ENCODE measurements around the gene LRIG3. TPM values are rescaled to one million over a fixed set of nuclear protein-coding genes. Genes with fewer than 3 reads are reported as not detected.
A peak's percentile ranks its signal among the peaks of the same experiment; 100 is the strongest.

Gene LRIG3, protein sequence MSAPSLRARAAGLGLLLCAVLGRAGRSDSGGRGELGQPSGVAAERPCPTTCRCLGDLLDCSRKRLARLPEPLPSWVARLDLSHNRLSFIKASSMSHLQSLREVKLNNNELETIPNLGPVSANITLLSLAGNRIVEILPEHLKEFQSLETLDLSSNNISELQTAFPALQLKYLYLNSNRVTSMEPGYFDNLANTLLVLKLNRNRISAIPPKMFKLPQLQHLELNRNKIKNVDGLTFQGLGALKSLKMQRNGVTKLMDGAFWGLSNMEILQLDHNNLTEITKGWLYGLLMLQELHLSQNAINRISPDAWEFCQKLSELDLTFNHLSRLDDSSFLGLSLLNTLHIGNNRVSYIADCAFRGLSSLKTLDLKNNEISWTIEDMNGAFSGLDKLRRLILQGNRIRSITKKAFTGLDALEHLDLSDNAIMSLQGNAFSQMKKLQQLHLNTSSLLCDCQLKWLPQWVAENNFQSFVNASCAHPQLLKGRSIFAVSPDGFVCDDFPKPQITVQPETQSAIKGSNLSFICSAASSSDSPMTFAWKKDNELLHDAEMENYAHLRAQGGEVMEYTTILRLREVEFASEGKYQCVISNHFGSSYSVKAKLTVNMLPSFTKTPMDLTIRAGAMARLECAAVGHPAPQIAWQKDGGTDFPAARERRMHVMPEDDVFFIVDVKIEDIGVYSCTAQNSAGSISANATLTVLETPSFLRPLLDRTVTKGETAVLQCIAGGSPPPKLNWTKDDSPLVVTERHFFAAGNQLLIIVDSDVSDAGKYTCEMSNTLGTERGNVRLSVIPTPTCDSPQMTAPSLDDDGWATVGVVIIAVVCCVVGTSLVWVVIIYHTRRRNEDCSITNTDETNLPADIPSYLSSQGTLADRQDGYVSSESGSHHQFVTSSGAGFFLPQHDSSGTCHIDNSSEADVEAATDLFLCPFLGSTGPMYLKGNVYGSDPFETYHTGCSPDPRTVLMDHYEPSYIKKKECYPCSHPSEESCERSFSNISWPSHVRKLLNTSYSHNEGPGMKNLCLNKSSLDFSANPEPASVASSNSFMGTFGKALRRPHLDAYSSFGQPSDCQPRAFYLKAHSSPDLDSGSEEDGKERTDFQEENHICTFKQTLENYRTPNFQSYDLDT
- 129 and 150 TPM in 2 replicates for total RNA-seq (2014; rRNA removed; shearing (Covaris generic))

DNA sequence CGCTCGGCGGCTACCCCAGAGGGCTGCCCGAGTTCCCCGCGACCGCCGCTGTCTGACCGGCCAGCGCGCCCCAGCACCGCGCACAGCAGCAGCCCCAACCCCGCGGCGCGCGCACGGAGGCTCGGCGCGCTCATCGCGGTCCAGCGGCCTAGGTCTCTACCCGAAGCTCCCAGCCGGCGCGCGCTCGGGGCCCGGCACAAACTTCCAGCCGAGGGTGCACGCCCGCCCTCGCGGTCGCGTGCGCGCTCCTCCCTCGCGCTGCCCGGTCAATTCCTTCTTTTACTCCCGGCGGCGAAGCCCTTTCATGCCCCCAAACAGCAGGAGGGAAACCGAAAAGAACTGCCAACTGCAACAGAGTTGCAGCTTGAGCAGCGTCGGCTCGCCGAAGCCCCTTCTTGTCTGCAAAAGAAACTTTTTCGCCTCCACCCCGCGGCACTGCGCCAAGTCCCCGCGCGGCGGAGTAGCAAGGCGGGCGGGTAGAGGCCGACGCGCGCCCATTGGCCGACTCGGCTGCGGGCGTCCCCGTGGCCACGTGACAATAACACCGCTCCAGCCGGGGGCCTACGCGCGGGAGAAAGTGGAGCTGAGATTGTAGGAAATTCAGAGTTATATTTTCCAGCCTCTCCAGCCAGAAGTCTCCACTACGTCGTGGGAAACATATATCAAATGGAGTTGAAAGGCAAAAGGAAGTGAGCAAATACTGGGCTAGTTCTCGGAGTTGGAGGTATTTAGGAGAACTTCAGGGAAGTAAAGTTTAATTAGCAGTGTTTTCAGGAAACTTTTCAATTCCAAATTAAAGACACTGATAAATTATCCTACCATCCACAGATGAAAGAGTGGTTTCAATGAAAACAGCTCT, at the start of gene LRIG3:
Gene LRIG3 (minus strand): TSS at position 403 of the 859 bp plus-strand sequence. CDS start 269 bp downstream, at position 134.
- peak within 1 kb of the TSS; percentile 81 for H3K27ac ChIP-seq
- H3K9me3 ChIP-seq (replicated peaks): no peaks in the 10 kb centered on the region
- peaks cover 11% of the 10 kb centered on the region for H3K4me1 ChIP-seq
- peak; percentile 92 to 94 for DNase-seq
- H3K27me3 ChIP-seq: no peaks in the 10 kb centered on the region
- peak within 1 kb of the TSS; percentile 72 for H3K4me3 ChIP-seq
- peaks cover 2% of the 10 kb centered on the region; the same call in 1 of the 2 replicates for H3K36me3 ChIP-seq

DNA sequence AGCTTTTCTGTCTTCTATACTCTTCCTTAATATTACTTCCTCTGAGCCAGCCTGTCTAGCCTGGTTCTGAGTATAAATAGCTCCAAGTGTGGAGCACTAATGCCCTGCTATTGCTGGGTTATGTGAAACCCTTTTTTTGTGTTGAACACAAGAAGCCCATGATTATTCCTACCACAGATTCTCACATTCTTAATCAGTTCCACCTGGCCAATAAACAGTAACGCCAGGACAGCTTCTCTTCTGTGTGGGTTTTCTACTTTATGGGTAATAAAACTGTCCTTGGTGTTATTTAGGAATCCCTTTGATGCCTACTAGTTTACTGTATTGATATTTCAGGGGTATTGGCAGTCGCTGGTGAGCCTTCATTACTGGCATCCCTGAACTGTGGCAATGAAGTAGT, 48.9 kb upstream of the LRIG3 start:
- H3K4me1 ChIP-seq: peaks cover 4% of the 10 kb centered on the region; the same call in 1 of the 2 replicates
- DNase-seq: no peak
- H3K27me3 ChIP-seq: no peaks in the 10 kb centered on the region
- H3K4me3 ChIP-seq: no peak overlapping the region
- H3K9me3 ChIP-seq (replicated peaks): peaks cover 9% of the 10 kb centered on the region; the same call in 1 of the 2 replicates
- H3K27ac ChIP-seq: no peak overlapping the region; the same call in 1 of the 2 replicates
- no peaks in the 10 kb centered on the region for H3K36me3 ChIP-seq

DNA sequence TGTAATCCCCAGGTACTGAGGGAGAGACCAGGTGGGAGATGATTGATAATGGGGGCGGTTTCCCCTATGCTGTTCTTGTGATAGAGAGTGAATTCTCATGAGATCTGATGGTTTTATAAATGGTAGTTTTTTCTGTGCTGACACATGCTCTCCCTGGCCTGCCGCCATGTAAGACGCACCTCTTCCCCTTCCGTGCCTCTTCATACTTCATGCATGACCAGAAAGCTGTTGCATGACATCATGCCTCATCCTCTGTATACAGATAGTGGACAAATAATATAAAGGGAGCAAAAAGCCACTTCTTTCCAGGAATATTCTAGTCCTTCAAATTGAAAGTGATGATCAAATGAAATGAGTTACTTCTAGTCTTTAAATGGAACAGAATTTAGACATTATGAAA, 47.3 kb upstream of the LRIG3 start:
- Histone ChIP-seq H3K4me3 (no peak overlapping the region), H3K27ac (no peak overlapping the region), H3K27me3 (no peaks in the 10 kb centered on the region), H3K36me3 (no peaks in the 10 kb centered on the region), H3K4me1 (peaks cover 4% of the 10 kb centered on the region; the same call in 1 of the 2 replicates), H3K9me3 (replicated peaks) (peaks cover 2% of the 10 kb centered on the region; the same call in 1 of the 2 replicates)
- DNase-seq: no peak

DNA sequence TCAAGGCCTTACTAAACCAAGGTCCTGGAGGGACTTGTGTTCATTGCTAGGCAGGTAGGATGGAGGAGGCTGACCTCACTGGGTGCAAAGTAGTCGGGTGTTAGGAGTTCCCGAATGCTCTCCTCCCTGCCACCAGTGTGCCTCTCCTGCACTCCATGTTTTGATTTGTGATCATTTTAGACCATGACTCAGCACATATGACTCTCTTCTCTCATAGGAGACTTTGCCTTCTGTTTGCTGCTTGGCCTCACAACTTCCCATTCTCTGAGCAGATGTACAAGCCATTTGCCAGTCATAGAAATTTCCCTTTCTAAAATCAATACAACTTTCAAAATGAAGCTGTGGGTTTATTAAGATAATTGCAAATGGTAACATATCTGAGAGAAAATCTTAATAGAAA, 46.6 kb upstream of the LRIG3 start:
- H3K27me3 ChIP-seq: no peaks in the 10 kb centered on the region
- peaks cover 10% of the 10 kb centered on the region for H3K4me1 ChIP-seq
- H3K27ac ChIP-seq: no peak overlapping the region
- H3K9me3 ChIP-seq (replicated peaks): peaks cover 2% of the 10 kb centered on the region; the same call in 1 of the 2 replicates
- DNase-seq: no peak
- no peaks in the 10 kb centered on the region for H3K36me3 ChIP-seq
- H3K4me3 ChIP-seq: no peak overlapping the region

DNA sequence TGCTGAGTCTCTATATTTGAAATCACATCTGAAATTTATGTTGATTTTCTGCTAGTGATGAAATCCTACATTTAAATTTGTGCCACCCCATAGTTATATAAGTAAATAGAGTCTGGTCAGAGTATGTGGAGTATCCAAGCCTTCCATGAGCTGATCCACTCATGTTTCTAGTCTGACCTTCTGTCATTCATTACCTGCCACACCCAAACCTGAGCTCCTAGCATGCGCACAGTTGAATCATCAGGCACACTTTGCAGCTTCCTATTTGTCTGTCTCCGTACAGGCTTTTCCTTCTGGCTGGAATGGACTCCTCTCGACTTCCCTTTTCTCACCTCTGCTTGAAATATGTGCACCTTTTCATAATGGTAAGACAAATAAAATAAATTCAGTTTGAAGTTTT, 45.3 kb upstream of the LRIG3 start:
- Histone ChIP-seq H3K27me3 (no peaks in the 10 kb centered on the region), H3K4me1 (peaks cover 20% of the 10 kb centered on the region), H3K36me3 (no peaks in the 10 kb centered on the region), H3K27ac (no peak overlapping the region), H3K4me3 (no peak overlapping the region), H3K9me3 (replicated peaks) (peaks cover 4% of the 10 kb centered on the region; the same call in 1 of the 2 replicates)
- no peak for DNase-seq

DNA sequence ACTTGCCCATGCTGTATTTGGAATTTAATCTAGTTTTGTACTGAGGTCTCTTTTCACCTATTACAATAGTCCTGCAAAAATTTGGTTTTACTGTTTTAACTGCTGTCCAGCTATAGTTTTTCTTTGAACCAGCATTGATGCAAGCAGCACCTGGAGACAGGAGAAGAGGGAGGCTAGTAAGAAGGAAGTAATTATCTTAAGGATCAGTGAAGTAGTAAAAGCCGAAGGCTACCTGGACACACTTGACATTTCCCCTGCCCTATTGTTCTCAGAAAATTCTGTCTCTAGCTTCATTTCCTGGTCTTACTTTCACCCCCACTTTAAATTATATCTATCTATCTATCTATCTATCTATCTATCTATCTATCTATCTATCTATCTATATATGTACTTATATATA, 43.5 kb upstream of the LRIG3 start:
- Histone ChIP-seq H3K27me3 (no peaks in the 10 kb centered on the region), H3K9me3 (replicated peaks) (0 out of 2 replicates have a peak, but pooled peaks cover 4% of the 10 kb centered on the region), H3K4me1 (peaks cover 33% of the 10 kb centered on the region), H3K27ac (no peak overlapping the region), H3K36me3 (no peaks in the 10 kb centered on the region), H3K4me3 (no peak overlapping the region)
- no peak for DNase-seq

DNA sequence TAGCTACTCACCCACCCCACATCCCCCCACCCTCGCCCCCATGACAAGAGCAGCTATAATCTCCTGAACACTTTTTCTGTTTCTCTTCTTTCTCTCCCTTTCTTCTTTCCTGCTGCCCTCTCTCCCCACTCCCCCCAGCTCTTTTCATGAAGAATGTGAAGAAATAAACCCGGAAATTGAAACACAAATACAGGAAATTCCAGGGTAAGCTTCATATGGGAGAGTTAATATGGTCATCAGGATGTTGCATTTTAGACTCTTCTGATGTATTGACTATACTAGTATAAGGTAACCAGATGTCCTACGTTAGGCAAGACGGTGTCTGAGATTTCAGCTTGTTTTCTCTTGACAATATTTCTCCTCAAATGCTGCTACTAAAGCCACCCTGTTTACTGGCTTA, 41.6 kb upstream of the LRIG3 start:
- peaks cover 47% of the 10 kb centered on the region for H3K4me1 ChIP-seq
- DNase-seq: peak in 1 of 2 experiments; percentile 24
- no peaks in the 10 kb centered on the region for H3K27me3 ChIP-seq
- H3K27ac ChIP-seq: no peak overlapping the region
- no peaks in the 10 kb centered on the region for H3K36me3 ChIP-seq
- H3K4me3 ChIP-seq: no peak overlapping the region
- 0 out of 2 replicates have a peak, but pooled peaks cover 4% of the 10 kb centered on the region for H3K9me3 ChIP-seq (replicated peaks)

DNA sequence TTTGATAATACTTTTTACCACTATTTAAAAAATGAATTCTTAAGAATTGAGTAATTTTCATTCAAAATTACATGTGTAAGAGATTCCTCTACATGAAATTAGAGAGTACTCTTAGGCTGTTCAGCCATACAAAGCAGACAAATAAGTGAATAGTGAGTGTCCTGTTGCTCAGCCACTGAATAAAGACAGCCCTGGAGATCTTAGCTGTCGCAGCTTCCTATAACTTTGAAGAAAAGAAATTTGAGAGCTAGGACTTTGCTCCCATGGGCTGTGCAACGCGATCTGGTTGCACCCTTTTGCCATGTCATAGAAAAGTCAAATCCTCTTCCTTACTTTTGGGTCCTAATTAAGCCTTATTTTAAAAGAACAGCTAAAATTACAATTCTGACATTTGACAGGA, 40.9 kb upstream of the LRIG3 start:
- no peaks in the 10 kb centered on the region for H3K36me3 ChIP-seq
- H3K9me3 ChIP-seq (replicated peaks): 0 out of 2 replicates have a peak, but pooled peaks cover 4% of the 10 kb centered on the region
- no peaks in the 10 kb centered on the region for H3K27me3 ChIP-seq
- H3K27ac ChIP-seq: no peak overlapping the region; the same call in 1 of the 2 replicates
- H3K4me1 ChIP-seq: peaks cover 53% of the 10 kb centered on the region
- peak in 1 of 2 experiments; percentile 53 for DNase-seq
- no peak overlapping the region for H3K4me3 ChIP-seq

DNA sequence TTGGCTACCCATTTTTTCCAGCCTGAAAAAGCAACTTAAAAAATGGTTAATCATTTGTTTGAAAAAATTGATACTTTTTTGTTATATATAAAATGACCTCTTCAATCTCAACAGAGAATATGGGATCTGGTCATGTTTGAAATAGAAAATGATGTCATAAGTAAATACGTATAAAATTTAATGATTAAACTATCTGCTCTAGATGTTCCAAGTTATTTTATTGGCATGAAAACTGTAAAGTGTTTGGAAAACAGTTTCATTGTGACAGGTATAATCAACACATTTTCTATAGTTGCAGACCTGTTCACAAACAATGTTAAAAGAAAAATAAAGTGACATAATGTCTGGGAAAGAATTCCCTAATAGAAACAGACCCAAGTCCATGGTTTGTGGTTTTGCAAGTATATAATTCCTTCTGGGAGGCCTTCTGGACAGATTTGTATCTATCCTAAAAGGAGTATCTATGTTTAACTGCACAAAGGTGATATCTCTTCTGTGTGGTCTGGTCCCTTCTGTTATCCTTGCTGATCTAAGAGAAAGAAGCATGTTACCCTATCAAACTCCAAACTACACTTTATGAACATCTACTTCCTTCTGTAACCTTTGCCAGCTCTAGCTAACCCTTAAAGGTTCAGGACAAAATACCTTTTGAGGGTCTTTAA, 39.5 kb upstream of the LRIG3 start:
- H3K4me3 ChIP-seq: no peak overlapping the region
- DNase-seq: peak in 1 of 2 experiments; percentile 62
- H3K27me3 ChIP-seq: no peaks in the 10 kb centered on the region
- peaks cover 53% of the 10 kb centered on the region for H3K4me1 ChIP-seq
- H3K9me3 ChIP-seq (replicated peaks): 0 out of 2 replicates have a peak, but pooled peaks cover 4% of the 10 kb centered on the region
- peak overlapping the region; percentile 64 for H3K27ac ChIP-seq
- no peaks in the 10 kb centered on the region for H3K36me3 ChIP-seq

DNA sequence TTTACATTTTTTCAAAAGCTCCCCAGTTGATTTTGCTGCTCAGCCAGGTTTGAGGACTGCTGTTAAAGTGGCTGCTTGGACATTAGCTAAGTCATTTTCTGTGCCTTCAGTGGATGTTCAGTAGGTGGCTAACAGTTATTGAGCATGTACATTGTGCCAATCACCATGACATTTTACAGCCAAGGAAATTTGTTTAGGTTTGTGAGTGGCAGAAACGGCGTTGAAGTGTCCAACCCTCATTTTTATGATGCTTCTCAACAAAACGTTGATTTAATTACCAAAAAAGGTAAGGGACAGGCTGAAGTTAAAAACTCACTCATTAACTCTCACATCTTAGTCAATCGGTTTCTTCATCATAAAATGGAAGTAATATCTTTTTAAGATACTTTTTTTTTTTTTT, 37.0 kb upstream of the LRIG3 start:
- no peaks in the 10 kb centered on the region for H3K36me3 ChIP-seq
- 0 out of 2 replicates have a peak, but pooled peaks cover 4% of the 10 kb centered on the region for H3K9me3 ChIP-seq (replicated peaks)
- peaks cover 51% of the 10 kb centered on the region for H3K4me1 ChIP-seq
- DNase-seq: no peak
- H3K27ac ChIP-seq: peak overlapping the region; percentile 29; the same call in 1 of the 2 replicates
- H3K27me3 ChIP-seq: no peaks in the 10 kb centered on the region
- no peak overlapping the region for H3K4me3 ChIP-seq

DNA sequence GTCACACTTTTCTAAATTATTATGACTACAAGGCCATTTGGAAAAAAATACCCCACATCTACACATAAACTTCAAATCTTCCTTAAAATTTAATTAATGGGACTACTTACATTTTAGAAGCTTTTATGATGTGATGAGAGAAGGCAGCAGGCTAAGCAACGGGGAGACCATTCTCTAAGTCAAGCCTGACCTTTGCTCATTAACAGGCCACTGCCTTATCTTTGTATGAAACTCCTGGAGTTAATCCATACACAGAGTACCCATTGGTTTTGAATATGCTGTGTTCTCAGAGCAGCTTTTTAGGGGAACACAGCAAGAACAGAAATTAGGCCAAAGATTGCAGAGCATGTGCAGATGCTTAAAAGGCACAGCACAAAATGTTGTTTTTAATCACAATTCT, 35.5 kb upstream of the LRIG3 start:
- no peak for DNase-seq
- no peaks in the 10 kb centered on the region for H3K36me3 ChIP-seq
- H3K4me3 ChIP-seq: no peak overlapping the region
- no peaks in the 10 kb centered on the region for H3K27me3 ChIP-seq
- no peak overlapping the region for H3K27ac ChIP-seq
- H3K4me1 ChIP-seq: peaks cover 40% of the 10 kb centered on the region
- 0 out of 2 replicates have a peak, but pooled peaks cover 4% of the 10 kb centered on the region for H3K9me3 ChIP-seq (replicated peaks)

DNA sequence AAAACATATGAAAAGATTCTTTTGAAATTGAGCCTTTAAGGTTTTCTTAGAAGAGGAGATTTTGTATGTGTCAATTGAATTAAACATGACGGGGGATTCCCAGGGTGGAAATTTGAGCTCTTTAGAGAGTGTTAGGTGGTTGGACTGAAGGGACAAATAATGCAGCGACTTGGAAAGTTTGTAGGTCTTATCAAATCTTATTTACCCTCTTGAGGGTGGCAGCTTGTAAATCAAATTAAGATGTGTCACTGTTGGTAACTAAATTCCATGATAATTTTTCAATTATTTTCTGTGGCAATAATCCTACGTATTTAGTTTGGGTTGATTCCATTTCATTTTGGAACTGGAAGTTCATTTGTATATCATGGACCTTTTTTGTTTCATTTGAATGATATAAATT, 33.7 kb upstream of the LRIG3 start:
- Histone ChIP-seq H3K4me1 (peaks cover 22% of the 10 kb centered on the region), H3K4me3 (no peak overlapping the region), H3K27me3 (no peaks in the 10 kb centered on the region), H3K27ac (no peak overlapping the region), H3K36me3 (no peaks in the 10 kb centered on the region), H3K9me3 (replicated peaks) (no peaks in the 10 kb centered on the region)
- no peak for DNase-seq

DNA sequence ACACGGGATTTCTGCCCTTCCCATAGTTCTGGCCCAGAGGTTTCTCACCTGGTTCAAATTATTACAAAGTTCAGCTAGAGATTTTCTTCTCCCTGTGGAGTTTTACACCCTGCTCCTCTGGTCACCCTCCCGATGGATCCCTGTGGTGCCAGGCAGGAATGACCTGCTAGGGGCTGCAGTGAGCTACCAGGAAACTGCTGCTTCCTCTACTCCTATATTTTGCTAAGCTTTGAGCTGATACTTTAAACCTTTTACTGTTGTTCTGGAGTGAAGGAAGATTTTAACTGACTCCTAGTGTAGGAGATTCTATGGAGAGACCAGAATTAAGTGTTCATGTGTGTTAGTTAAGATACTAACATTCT, 30.4 kb upstream of the LRIG3 start:
- H3K9me3 ChIP-seq (replicated peaks): 0 out of 2 replicates have a peak, but pooled peaks cover 8% of the 10 kb centered on the region
- DNase-seq: no peak
- H3K36me3 ChIP-seq: no peaks in the 10 kb centered on the region
- no peak overlapping the region for H3K4me3 ChIP-seq
- H3K27me3 ChIP-seq: no peaks in the 10 kb centered on the region
- no peaks in the 10 kb centered on the region for H3K4me1 ChIP-seq
- no peak overlapping the region for H3K27ac ChIP-seq
